ENCODE data around the gene COL23A1. TPM values are rescaled to one million over a fixed set of nuclear protein-coding genes. Genes with fewer than 3 reads are reported as not detected.

Gene COL23A1
- total and polyA plus RNA-seq, 2 of the 13 experiments (the other 11 are each of a cell fraction or from before 2014, with no cell fraction given): not detected

DNA sequence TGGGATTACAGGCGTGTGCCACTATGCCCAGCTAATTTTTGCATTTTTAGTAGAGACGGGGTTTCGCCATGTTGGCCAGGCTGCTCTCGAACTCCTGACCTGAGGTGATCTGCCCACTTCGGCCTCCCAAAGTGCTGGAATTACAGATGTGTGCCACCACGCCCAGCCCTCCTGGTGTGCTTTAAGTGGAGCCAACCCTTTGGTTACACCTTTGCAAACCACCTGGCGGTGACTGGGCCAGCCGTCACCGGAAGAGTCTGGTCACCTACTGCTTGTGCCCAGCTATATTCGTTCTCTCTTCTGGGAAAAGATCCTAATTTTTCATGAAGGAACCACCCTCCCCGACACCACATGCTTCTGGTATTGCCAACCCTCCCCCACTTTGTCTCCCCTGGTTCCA lies 35.9 kb downstream of the COL23A1 start:
- in situ Hi-C loops (cut with HindIII; ENCODE audit: extremely low pct_ligation_motif_present, low pct_unique_long_range_greater_than_20kb) (loop anchor here (5.0 kb wide), 1 partner anchor 277 kb away; no protein-coding TSS in a partner anchor), intact Hi-C loops (cut with micrococcal nuclease; ENCODE audit: unreplicated experiment) (no loop called here)
- Histone ChIP-seq H3K27me3 (ENCODE audit: control insufficient read depth in 1 of 2, insufficient read depth in 2 of 2, low read length in 2 of 2) (peaks cover 0 to 16% of the 10 kb centered on the region in 2 experiments; a peak in 4 of 5 replicates), H3K36me3 (replicated peaks in 1 of 2; ENCODE audit: control insufficient read depth in 1 of 2, insufficient read depth in 2 of 2, low read length in 2 of 2) (no peaks in the 10 kb centered on the region), H3K9me3 (ENCODE audit: low read length) (no peaks in the 10 kb centered on the region), H2AFZ (ENCODE audit: low read length) (no peak overlapping the region), H3K4me2 (ENCODE audit: low read depth, low read length) (no peak overlapping the region), H3K79me2 (ENCODE audit: insufficient read depth, low read length) (no peaks in the 10 kb centered on the region), H3K4me1 (ENCODE audit: insufficient read depth, low read length) (no peaks in the 10 kb centered on the region), H4K20me1 (ENCODE audit: insufficient read depth, low read length) (no peaks in the 10 kb centered on the region), H3K4me3 (replicated peaks in 1 of 3; ENCODE audit: insufficient read depth in 1 of 3, low read depth in 2 of 3, low read length in 3 of 3) (no peak overlapping the region), H3K27ac (ENCODE audit: extremely low read length, insufficient read depth, low read length) (no peak overlapping the region), H3K9ac (ENCODE audit: insufficient read depth, low read depth, low read length) (no peak overlapping the region)
- DNase-seq (ENCODE audit: low spot score) (no peak), FAIRE-seq (no peak), ATAC-seq (no peak)
- ChIA-PET CTCF (ENCODE audit: low intra/inter-chr PET ratio, low total read pairs) (no interaction called here), POLR2A (no interaction called here)
- 35% methylated on average over 7 of the region's 11 CpGs for WGBS (ENCODE audit: low lambda C conversion rate)
- BruUV-seq (replicated peaks): no TSS peak
- TF ChIP-seq, protein P1, sequence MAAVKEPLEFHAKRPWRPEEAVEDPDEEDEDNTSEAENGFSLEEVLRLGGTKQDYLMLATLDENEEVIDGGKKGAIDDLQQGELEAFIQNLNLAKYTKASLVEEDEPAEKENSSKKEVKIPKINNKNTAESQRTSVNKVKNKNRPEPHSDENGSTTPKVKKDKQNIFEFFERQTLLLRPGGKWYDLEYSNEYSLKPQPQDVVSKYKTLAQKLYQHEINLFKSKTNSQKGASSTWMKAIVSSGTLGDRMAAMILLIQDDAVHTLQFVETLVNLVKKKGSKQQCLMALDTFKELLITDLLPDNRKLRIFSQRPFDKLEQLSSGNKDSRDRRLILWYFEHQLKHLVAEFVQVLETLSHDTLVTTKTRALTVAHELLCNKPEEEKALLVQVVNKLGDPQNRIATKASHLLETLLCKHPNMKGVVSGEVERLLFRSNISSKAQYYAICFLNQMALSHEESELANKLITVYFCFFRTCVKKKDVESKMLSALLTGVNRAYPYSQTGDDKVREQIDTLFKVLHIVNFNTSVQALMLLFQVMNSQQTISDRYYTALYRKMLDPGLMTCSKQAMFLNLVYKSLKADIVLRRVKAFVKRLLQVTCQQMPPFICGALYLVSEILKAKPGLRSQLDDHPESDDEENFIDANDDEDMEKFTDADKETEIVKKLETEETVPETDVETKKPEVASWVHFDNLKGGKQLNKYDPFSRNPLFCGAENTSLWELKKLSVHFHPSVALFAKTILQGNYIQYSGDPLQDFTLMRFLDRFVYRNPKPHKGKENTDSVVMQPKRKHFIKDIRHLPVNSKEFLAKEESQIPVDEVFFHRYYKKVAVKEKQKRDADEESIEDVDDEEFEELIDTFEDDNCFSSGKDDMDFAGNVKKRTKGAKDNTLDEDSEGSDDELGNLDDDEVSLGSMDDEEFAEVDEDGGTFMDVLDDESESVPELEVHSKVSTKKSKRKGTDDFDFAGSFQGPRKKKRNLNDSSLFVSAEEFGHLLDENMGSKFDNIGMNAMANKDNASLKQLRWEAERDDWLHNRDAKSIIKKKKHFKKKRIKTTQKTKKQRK (IDR thresholded peaks at IDR 0.05; ENCODE audit: low read length): no peak
- TF ChIP-seq, protein P2, sequence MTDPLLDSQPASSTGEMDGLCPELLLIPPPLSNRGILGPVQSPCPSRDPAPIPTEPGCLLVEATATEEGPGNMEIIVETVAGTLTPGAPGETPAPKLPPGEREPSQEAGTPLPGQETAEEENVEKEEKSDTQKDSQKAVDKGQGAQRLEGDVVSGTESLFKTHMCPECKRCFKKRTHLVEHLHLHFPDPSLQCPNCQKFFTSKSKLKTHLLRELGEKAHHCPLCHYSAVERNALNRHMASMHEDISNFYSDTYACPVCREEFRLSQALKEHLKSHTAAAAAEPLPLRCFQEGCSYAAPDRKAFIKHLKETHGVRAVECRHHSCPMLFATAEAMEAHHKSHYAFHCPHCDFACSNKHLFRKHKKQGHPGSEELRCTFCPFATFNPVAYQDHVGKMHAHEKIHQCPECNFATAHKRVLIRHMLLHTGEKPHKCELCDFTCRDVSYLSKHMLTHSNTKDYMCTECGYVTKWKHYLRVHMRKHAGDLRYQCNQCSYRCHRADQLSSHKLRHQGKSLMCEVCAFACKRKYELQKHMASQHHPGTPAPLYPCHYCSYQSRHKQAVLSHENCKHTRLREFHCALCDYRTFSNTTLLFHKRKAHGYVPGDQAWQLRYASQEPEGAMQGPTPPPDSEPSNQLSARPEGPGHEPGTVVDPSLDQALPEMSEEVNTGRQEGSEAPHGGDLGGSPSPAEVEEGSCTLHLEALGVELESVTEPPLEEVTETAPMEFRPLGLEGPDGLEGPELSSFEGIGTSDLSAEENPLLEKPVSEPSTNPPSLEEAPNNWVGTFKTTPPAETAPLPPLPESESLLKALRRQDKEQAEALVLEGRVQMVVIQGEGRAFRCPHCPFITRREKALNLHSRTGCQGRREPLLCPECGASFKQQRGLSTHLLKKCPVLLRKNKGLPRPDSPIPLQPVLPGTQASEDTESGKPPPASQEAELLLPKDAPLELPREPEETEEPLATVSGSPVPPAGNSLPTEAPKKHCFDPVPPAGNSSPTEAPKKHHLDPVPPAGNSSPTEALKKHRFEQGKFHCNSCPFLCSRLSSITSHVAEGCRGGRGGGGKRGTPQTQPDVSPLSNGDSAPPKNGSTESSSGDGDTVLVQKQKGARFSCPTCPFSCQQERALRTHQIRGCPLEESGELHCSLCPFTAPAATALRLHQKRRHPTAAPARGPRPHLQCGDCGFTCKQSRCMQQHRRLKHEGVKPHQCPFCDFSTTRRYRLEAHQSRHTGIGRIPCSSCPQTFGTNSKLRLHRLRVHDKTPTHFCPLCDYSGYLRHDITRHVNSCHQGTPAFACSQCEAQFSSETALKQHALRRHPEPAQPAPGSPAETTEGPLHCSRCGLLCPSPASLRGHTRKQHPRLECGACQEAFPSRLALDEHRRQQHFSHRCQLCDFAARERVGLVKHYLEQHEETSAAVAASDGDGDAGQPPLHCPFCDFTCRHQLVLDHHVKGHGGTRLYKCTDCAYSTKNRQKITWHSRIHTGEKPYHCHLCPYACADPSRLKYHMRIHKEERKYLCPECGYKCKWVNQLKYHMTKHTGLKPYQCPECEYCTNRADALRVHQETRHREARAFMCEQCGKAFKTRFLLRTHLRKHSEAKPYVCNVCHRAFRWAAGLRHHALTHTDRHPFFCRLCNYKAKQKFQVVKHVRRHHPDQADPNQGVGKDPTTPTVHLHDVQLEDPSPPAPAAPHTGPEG (CRISPR knock-in tag; IDR thresholded peaks at IDR 0.05): no peak
- TF ChIP-seq ZSCAN30 (CRISPR knock-in tag; IDR thresholded peaks at IDR 0.05) (no peak), ARNTL (CRISPR knock-in tag; IDR thresholded peaks at IDR 0.05) (no peak), SNAI1 (CRISPR knock-in tag; IDR thresholded peaks at IDR 0.05; ENCODE audit: borderline replicate concordance) (no peak), TOPORS (CRISPR knock-in tag; IDR thresholded peaks at IDR 0.05) (no peak), MIER2 (CRISPR knock-in tag; IDR thresholded peaks at IDR 0.05) (no peak), IKZF1 (IDR thresholded peaks at IDR 0.05) (no peak)
